Activated CD8-positive, alpha-beta memory T cell treated with anti-CD3 and anti-CD28 coated beads, Interleukin-2, amount 50 U/mL, for 48 hours (primary cell): ENCODE results near the gene CHL1.

Experiments used
- DNase-seq: peaks from one replicate; pipeline ENCODE4 v3.0.0-alpha.2; 2020

Gene CHL1

GRCh38 chr3:418239-418929, 221.8 kb downstream of the CHL1 start:
- no peak for DNase-seq

DNA sequence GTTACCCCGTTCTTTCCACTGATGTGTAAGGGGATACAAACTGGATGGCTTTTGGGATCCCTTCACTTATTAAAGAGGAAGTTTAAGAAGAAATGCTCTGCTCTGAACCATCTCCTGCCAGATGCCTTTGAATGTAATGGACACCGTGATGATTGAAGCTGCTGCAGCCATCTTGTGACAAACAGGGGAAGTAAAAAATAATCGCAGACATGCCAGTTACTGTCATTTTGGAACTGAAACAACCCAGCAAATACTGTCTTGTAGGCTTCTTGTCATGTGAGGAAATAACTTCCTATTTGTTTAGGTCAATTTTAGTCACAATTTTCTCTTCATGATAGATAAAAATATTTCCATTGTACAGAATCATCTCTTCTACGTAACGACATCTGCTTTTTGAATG, 224.0 kb downstream of the CHL1 start:
- no peak for DNase-seq

DNA sequence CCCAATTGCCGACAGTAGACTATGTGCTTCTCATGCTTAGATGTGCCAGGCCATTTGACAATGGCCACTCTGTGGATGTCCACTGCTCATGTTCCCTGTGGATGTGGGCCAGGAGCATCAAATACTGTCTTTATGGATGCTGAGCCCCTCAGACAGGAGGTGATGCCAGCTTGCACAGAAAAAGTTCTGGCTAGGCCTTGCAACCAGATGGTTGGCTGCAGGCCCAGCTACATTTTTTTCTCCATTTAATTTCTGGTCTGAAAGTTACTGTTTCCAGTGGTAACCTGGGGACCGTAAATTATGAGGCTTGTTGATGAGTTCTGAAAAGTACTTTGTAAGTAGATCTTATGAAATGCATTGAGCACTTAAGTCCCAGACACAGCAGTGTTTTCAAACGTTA, 228.5 kb downstream of the CHL1 start:
- DNase-seq, result no peak

DNA sequence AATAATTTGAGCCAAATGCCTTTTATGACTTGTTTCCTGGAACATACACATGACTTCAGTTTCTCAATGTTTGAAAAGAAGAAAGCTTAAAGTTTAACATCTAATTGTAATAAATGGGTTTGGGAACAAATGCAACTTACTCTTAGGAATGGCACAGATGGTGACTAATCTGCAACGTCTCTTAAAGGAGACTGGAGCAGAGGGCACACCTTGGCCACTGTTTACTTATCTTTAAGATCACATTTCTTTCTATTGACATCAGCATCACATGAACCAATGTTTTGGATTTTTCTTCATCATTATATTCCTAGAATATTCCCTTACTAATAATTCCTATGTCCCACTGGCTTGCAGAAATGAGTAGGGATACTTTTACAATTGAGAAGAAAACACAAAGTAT, 229.5 kb downstream of the CHL1 start:
- DNase-seq, result no peak

GRCh38 chr3:427128-427527, 230.6 kb downstream of the CHL1 start:
- no peak for DNase-seq

- no peak for DNase-seq
These were observed 233.6 kb downstream of the CHL1 start for GRCh38 chr3:430186-430585.

GRCh38 chr3:435161-435560, 238.6 kb downstream of the CHL1 start:
- DNase-seq, result no peak

DNA sequence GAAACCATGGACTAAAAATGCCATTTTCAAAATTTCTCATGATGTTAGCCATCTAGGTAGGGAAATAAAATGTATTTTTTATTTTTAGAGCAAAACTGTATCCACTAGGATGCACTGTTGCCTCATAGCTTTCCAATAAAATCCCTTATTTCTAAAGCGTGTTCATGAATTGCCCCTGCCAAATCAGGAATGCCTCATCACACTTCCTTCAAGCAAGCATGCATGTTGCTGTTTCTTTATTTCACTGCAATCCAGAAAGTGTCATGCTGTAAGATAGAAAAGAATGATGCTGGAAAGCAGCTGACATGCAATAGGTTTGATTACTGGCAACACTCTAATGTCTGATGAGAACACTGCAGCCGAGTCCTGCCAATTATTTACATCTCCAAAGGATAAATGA, 239.5 kb downstream of the CHL1 start:
- no peak for DNase-seq

DNA sequence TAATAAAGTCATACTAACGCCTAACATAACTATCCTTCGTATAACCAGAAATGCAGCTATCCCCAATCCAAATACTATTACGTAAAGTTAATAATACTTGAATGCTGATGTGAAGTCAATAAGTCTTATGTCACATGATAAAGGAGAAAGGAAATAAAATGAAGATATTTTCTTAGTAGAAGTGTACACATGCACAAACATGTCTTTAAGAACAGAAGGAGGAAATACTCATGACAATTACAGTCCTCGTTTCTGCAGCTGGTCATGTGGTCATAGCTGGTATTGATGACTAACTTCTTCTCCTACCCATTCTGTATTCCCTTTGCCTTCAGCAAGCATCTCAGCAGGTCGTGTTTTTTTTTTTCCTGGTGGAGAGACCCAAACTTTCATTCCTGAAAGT, 244.3 kb downstream of the CHL1 start:
- no peak for DNase-seq

- no peak for DNase-seq
These were observed 249.4 kb downstream of the CHL1 start for GRCh38 chr3:445960-446359.

DNA sequence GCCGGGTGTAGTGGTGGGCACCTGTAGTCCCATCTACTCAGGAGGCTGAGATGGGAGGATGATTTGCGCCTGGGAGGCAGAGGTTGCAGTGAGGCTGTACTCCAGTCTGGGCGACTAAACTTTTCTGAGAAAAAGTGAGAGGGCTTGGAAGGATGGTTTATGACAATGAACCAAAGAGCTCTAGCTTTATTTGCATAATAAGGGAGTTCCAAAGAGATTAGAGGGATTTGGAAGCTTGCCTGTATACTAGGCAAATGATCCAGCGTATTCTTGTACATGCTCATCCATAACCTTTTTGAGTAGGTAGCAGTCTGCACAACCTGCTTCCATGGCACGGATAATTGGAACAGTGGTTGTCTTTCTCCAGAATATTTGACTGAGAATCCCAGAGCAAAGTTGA, 251.1 kb downstream of the CHL1 start:
- DNase-seq, result no peak

GRCh38 chr3:449711-450110, 253.1 kb downstream of the CHL1 start:
- no peak for DNase-seq

- no peak for DNase-seq
These were observed 255.7 kb downstream of the CHL1 start for GRCh38 chr3:452221-452620.

GRCh38 chr3:453106-453505, 256.5 kb downstream of the CHL1 start:
- DNase-seq, result no peak

GRCh38 chr3:454986-455385, 258.4 kb downstream of the CHL1 start:
- DNase-seq, result no peak

DNA sequence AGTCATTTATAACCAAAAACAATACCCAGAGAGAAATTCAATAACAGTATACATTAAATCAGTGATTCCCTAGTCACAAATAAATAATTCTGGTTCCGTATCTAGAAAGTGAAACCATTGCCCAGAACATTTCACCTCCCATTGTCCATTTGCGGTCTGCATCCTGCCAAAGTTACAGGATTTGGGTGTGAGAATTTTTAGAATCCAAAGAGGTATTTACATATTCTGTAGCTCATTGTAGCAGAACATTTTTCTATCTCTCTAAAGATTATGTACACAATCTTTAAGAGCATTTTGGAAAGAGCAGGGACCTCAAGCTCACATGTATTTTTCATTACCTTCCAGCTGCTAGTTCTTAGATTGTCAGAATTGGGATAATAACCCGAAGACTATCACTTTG, 261.6 kb downstream of the CHL1 start:
- DNase-seq, result no peak

- DNase-seq, result no peak
These were observed 262.2 kb downstream of the CHL1 start for GRCh38 chr3:458653-459310.
